Endothelial cell of umbilical vein (primary cell): ENCODE data around the gene LRRC71.

ENCODE experiments used
- EZH2 ChIP-seq: IDR thresholded peaks from 2 replicates; pipeline ENCODE4 v1.6.1; 2012; ENCODE audit warnings: borderline replicate concordance, low read depth, mild to moderate bottlenecking, moderate library complexity, low read length, inconsistent platforms; ENCODE audit not compliant: severe bottlenecking
- TF ChIP-seq, protein P1 (sequence below), 2 donors: IDR thresholded peaks; 1 replicate in 1 of 2; 2 replicates in 1 of 2; pipeline ENCODE4 v1.5.1; 2011; ENCODE audit warnings: low read length in 2 of 2, mild to moderate bottlenecking in 2 of 2, moderate library complexity in 2 of 2, control low read depth in 1 of 2, inconsistent platforms in 1 of 2, low read depth in 1 of 2; ENCODE audit not compliant: insufficient read depth in 1 of 2; ENCODE audit errors: extremely low read depth in 1 of 2

- TF ChIP-seq, protein P1, sequence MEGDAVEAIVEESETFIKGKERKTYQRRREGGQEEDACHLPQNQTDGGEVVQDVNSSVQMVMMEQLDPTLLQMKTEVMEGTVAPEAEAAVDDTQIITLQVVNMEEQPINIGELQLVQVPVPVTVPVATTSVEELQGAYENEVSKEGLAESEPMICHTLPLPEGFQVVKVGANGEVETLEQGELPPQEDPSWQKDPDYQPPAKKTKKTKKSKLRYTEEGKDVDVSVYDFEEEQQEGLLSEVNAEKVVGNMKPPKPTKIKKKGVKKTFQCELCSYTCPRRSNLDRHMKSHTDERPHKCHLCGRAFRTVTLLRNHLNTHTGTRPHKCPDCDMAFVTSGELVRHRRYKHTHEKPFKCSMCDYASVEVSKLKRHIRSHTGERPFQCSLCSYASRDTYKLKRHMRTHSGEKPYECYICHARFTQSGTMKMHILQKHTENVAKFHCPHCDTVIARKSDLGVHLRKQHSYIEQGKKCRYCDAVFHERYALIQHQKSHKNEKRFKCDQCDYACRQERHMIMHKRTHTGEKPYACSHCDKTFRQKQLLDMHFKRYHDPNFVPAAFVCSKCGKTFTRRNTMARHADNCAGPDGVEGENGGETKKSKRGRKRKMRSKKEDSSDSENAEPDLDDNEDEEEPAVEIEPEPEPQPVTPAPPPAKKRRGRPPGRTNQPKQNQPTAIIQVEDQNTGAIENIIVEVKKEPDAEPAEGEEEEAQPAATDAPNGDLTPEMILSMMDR (IDR thresholded peaks at IDR 0.05; ENCODE audit: extremely low read depth in 1 of 2, insufficient read depth in 1 of 2, low read depth in 1 of 2, low read length in 2 of 2): no peak
- TF ChIP-seq EZH2: no peak
These were observed 7.7 kb downstream of the LRRC71 start for GRCh38 chr1:156928043-156928602.
